Measurements from ENCODE around the gene SLC4A5.

The SLC4A5 gene

GRCh38 chr2:74316627-74317295, 26.5 kb downstream of the SLC4A5 start:
- no peak for DNase-seq (ENCODE audit: low read depth, low spot score)

DNA sequence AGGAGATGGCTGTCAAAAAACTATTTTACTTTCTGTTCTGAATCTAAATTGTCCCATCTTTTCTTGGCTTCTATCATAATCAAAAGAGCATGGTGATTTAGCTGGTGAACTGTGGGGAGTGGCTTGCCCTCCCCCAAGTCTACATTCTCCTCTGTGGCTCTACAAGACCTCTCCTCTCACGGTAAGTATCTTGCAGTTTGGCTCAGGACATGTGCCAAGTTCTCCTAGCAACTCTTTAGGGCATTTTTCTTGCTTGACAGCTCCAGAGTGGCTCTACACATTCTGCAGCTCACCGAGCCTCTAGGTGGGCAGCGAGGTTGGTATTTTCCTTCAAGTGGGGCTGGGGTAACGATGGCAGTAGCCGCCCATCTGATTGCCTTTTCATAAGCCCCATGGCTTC, 29.1 kb downstream of the SLC4A5 start:
- no peak for DNase-seq (ENCODE audit: low read depth, low spot score)

DNA sequence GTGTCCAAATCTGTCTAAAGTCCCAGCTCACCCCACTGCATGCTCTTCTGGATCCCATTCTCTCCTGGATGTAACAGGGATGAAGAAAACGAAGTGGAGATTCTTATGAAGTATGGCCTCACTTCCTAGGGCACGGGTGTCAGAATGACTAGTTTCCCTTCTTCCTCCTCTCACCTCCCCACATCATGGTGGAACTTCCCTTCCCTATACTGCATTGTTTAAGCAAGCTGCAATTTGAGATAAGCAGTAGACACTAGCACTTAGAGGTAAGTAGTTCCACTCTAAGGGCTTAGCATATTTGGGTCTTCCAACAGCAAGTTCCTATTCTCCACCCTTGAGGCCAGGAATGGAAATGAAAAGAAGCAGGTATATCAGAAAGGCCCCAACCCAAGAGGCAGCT, 29.7 kb downstream of the SLC4A5 start:
- no peak for DNase-seq (ENCODE audit: low read depth, low spot score)

- no peak for DNase-seq (ENCODE audit: low read depth, low spot score)
Measured at GRCh38 chr2:74312913-74313312, 30.3 kb downstream of the SLC4A5 start.

- DNase-seq (ENCODE audit: low read depth, low spot score) = no peak
Measured at GRCh38 chr2:74307720-74308119, 35.5 kb downstream of the SLC4A5 start.

DNA sequence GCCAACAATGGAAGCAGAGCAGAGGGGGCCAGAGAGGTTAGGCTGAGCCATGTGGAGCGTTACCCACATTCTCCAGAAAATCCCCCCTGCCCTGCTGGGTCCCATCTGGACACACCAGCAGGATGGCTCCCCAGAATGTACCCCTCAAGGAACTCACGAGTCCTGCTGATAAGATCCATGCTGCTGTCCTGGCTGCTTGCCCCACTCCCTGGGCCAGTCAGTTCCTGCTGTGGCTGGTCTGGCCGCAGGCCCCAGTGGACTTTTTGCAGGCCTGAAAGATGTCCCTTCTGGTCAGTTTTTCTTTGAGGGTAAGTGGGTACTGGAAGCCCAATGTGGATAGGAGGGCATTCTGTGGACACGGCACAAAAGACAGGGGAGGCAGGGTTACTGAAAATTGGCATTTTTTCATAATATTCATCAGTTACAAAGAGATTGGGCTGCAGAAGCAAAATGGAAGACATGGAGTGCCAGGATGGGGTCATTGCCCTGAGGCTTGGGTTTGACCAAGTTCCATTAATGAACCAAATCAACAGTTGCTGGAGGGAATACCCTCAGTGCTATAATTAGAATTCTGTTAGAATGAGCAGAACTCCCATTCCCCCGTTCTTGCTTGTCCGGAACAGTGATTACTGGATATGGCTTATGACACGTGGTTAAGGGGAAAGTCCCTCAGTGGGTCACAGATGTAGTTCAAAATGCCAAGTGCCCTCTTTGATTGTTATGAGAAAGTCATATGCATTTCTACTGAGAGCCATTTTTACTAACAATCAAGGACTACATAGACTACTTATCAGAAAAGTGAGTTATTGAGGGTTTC, 38.7 kb downstream of the SLC4A5 start:
- no peak for DNase-seq (ENCODE audit: low read depth, low spot score)

GRCh38 chr2:74302865-74303264, 40.4 kb downstream of the SLC4A5 start:
- no peak for DNase-seq (ENCODE audit: low read depth, low spot score)

DNA sequence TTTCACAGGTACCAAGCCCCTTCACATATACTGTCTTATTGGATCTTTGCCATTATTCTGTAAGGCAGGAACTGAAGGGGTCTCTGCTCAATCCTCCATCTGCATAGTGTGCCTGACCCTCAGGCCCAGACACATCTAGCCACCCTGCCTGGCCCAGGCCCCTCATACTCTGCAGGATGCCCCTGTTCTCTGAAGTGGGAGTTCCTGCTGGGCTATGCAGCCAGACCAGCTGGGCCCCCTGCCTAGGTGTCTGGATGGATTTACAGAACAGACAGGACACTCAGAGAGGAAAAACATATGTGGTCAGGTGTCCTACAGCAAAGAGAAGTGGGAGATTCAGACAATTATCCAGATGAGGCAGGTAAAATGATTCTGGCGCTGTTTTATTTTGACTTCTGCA, 42.0 kb downstream of the SLC4A5 start:
- no peak for DNase-seq (ENCODE audit: low read depth, low spot score)

DNA sequence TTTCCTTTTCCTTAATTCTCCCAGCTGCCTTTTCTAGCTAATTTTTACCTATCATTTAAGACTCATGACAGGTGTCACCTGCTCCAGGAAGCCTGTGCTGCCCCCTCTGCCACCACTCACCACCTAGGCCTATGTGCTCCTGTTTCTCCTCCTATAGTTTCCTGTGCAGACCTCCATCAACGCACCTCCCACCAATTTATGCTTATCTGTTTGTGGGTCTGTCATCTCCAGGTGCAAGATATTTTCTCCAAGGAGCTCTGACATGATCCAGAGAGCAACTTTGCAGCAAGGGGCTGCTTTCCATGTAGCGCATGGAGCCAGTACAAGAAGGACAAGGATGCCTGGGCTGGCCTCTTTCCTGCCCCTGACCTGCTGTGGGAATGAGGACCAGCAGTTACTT, 42.7 kb downstream of the SLC4A5 start:
- DNase-seq (ENCODE audit: low read depth, low spot score) = no peak

DNA sequence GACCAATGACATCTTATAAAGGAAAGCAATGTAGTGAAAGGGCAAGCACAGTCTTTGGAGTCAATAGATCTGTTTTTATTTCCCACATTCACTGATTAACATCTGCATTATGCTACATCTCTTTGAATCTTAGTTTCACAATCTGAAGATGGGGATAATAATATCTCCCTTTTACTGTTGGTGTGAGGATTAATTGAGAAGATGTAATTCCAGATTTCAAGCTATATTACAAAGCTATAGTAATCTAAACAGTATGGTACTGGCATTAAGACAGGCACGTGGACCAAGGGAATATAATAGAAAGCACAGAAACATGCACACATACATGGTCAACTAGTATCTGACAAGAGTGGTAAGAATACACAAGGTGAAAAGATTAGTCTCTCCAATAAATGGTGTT, 45.3 kb downstream of the SLC4A5 start:
- DNase-seq (ENCODE audit: low read depth, low spot score) = no peak

DNA sequence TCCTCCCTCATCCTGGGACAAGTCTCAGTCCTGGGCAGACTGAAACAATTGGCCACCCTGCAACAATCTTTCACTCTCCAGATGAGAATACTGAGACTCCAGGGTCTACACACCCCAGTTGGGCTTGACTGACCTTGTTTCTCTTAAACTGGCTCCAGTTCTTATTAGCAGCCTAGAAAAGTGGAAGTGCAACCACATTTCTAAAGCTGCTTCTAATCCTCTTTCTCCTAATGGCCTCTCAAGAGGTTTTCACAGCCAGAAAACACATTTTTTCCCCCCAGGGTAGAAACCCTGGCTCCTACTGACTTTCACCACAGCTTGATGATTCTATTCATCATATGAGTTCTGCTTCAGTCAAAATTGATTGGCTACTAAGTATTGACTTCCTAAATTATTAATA, 45.8 kb downstream of the SLC4A5 start:
- no peak for DNase-seq (ENCODE audit: low read depth, low spot score)

DNA sequence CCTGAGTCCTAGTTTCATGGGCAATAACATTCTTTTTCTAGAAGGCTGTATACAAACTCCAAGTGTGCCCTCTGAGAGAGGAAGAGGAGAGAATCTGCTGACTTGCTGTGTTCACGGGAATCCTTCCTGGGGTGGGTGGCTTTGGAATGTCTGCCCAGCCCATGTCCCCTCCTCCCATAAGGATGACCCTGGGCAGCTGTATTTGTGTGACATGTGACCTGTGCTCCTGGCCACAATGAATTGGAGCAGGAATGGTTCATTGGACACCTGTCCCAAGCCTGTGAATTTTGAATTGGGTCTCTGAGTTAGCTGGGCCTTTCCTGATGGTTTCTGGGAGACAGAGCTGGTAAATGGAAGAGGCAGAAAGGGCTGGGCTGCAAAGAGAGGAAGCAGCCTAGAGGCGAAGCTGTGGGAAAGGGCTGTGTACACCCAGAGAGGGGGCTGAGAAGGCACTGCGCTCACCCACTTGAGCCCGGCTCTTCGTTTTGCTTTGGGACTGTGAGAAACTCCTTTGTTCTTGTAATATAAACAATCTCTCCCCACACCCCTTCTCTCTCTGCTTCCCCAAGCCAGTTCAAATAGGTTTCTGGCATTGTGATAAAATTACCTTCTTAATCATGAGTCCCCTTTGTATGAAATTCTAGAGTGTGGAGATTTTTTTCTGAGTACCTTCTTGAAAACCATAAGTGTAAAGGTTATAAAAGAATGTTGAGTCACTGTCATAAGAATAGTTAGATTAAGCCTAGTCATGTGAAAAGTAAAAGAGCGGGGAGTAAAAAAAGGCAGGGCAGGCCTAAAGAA, 49.8 kb downstream of the SLC4A5 start:
- no peak for DNase-seq (ENCODE audit: low read depth, low spot score)

- no peak for DNase-seq (ENCODE audit: low read depth, low spot score)
Measured at GRCh38 chr2:74292751-74293150, 50.5 kb downstream of the SLC4A5 start.

- no peak for DNase-seq (ENCODE audit: low read depth, low spot score)
Measured at GRCh38 chr2:74291886-74292621, 51.2 kb downstream of the SLC4A5 start.

GRCh38 chr2:74291218-74291544, 52.0 kb downstream of the SLC4A5 start:
- no peak for DNase-seq (ENCODE audit: low read depth, low spot score)

- DNase-seq (ENCODE audit: low read depth, low spot score) = no peak
Measured at GRCh38 chr2:74290466-74291217, 52.6 kb downstream of the SLC4A5 start.

GRCh38 chr2:74290066-74290465, 53.1 kb downstream of the SLC4A5 start:
- no peak for DNase-seq (ENCODE audit: low read depth, low spot score)

- DNase-seq (ENCODE audit: low read depth, low spot score) = no peak
Measured at GRCh38 chr2:74286725-74287124, 56.5 kb downstream of the SLC4A5 start.

DNA sequence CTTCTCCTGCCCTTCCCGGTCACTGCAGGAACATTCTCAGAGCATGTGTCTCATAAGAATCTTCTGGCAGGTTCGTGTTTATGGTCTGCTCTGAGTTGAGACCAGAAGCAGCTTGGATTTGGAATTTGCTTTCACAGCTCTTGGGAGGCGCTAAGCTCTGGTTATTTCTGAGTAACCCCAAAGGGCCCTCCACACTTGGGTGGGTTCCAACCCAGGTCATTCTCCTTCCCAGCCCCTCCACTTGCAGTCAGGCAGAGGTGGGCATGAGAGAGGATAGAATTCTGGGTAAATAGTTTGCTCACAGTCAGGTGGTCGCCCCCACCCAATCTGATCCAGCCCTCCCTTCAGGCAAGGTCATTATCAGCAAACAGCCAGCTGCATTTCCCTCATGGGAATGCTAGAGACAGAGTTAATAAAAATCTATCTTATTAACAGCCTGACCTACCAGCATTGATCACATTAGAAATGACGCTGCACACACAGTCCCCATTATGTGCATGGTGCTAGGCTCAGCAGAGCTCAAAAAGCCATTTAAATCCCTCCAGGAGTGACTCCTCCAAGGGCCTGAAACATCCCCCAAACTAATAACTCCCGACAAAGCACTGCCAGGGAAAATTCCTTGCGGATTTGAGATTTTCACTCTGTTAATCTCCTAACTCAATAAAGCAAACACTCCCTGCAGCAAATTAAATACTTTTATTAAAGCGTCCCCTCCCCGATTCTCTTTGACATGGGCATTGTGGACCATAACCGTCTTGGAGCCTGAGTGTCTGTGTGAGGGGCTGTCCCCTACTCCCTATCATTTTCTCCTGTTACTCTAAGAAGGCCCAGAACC, 61.9 kb downstream of the SLC4A5 start:
- no peak for DNase-seq (ENCODE audit: low read depth, low spot score)

DNA sequence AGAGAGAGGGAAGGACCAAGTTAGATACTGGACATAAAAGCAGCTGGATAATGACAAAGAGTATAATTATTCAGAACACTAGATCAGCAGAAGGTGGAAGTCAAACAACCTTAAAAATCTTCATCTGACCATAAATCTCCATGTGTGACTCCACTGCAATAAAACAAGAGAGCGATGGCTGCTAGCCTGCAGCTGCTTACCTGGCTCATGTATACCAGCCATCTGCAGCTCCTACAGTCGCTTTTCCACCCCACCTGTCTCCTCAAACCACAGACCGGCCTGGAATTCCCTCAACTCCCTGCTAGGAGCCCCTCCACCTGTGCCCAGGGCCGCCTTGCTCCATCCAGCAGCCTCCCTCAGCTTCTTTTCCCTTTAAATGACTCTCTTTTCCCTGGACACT, 64.5 kb downstream of the SLC4A5 start:
- no peak for DNase-seq (ENCODE audit: low read depth, low spot score)
